HG03025 (cell line): ENCODE data around the gene SPRR3.
"Not testable (repeated sequence)": the region's sequence is repeated elsewhere in the genome, so short reads cannot be mapped to it uniquely, and the experiment has no call there.

ENCODE experiments used
- ATAC-seq: cut with Tn5 transposase; IDR thresholded peaks from one replicate; pipeline ENCODE4 v1.9.1; 2021; ENCODE audit warnings: mild to moderate bottlenecking, moderate library complexity; ENCODE audit not compliant: unreplicated experiment, low FRiP score

SPRR3 gene

GRCh38 chr1:152982076-152982475, 19.5 kb upstream of the SPRR3 start:
- ATAC-seq, result no peak

GRCh38 chr1:152983234-152983633, 18.3 kb upstream of the SPRR3 start:
- no peak for ATAC-seq

- ATAC-seq, result no peak
Observed at GRCh38 chr1:152983743-152984142, 17.8 kb upstream of the SPRR3 start, which contains the start of gene SPRR1A. TSS of gene SPRR1A (plus strand) at chr1:152984081. CDS start at chr1:152985231, 1,150 bp downstream.

GRCh38 chr1:152986578-152986977, 15.0 kb upstream of the SPRR3 start:
- no peak for ATAC-seq

- ATAC-seq, result no peak
Observed at GRCh38 chr1:152993186-152993585, 8.4 kb upstream of the SPRR3 start.

- no peak for ATAC-seq
Observed at GRCh38 chr1:152995842-152996241, 5.7 kb upstream of the SPRR3 start.

GRCh38 chr1:152996633-152997400, 4.7 kb upstream of the SPRR3 start:
- ATAC-seq, result no peak

GRCh38 chr1:152997901-152998300, 3.6 kb upstream of the SPRR3 start:
- ATAC-seq, result no peak

GRCh38 chr1:152998476-152998875, 3.1 kb upstream of the SPRR3 start:
- no peak for ATAC-seq

- ATAC-seq, result no peak
Observed at GRCh38 chr1:152999818-153000217, 1.7 kb upstream of the SPRR3 start.

- ATAC-seq, result no peak
Observed at GRCh38 chr1:153000294-153000693, 1.3 kb upstream of the SPRR3 start.

- ATAC-seq, result not testable (repeated sequence)
Observed at GRCh38 chr1:153011235-153011758, 9.7 kb downstream of the SPRR3 start.

GRCh38 chr1:153021829-153022228, 20.3 kb downstream of the SPRR3 start:
- ATAC-seq, result not testable (repeated sequence)

GRCh38 chr1:153022340-153022739, 20.8 kb downstream of the SPRR3 start:
- not testable (repeated sequence) for ATAC-seq

- ATAC-seq, result no peak
Observed at GRCh38 chr1:153023109-153023508, 21.6 kb downstream of the SPRR3 start.

GRCh38 chr1:153024413-153024812, 22.9 kb downstream of the SPRR3 start:
- ATAC-seq, result no peak

GRCh38 chr1:153025797-153026196, 24.2 kb downstream of the SPRR3 start:
- ATAC-seq, result no peak

GRCh38 chr1:153028766-153029165, 27.2 kb downstream of the SPRR3 start:
- ATAC-seq, result no peak

- no peak for ATAC-seq
Observed at GRCh38 chr1:153030895-153031294, 29.3 kb downstream of the SPRR3 start, which contains the start of gene SPRR1B. TSS of gene SPRR1B (plus strand) at chr1:153031203. CDS start at chr1:153032346, 1,143 bp downstream.

GRCh38 chr1:153032073-153032472, 30.5 kb downstream of the SPRR3 start:
- ATAC-seq, result no peak

GRCh38 chr1:153032677-153033308, 31.2 kb downstream of the SPRR3 start:
- ATAC-seq, result no peak

GRCh38 chr1:153035211-153035610, 33.7 kb downstream of the SPRR3 start:
- ATAC-seq, result no peak
